ENCODE measurements around the gene LRRC4C.

The LRRC4C gene

GRCh38 chr11:41320238-41320637 lies 139.2 kb downstream of the LRRC4C start:
- DNase-seq: no peak

GRCh38 chr11:41319434-41319833 lies 140.0 kb downstream of the LRRC4C start:
- no peak for DNase-seq

DNA sequence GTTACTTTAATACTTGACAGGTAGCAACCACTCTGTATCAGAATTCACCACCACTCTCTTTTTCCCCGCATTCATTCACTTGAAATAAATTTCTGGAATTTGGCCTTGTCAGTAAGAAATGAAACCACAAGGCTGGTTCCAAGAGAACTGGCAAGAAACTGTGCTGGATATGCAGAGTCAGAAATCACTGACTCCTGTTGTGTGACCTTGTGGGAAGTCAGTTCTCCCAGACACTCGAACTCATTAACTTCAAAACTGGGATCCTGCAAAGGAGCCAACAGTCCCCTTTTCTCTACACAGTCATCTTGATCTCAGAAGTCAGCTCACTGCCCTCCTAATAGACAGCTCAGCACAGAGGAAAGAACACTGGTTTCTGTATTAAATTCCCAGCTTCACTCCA lies 142.7 kb downstream of the LRRC4C start:
- DNase-seq: no peak

DNA sequence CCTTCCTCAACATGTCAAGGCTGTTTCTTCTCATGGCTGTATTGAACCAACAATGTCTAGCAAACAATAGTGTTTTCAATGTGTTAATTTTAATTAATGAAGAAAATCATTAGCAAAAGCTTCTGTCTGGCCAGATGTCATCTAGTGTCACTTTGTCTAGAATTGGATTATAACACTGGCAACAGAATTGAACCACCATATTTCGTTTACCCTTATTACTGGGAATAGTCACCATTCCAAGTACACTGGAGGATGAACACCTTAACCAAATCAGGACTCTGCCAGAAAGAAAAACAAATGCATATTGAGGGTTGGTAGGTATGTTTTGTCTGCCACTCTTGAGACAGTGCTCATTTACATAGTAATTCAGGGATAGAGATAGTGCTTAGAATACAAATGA lies 146.2 kb downstream of the LRRC4C start:
- no peak for DNase-seq

GRCh38 chr11:41309716-41310115 lies 149.7 kb downstream of the LRRC4C start:
- no peak for DNase-seq

- DNase-seq: no peak
Measured at GRCh38 chr11:41309111-41309522, 150.3 kb downstream of the LRRC4C start.

- DNase-seq: no peak
Measured at GRCh38 chr11:41308286-41308685, 151.2 kb downstream of the LRRC4C start.

- no peak for DNase-seq
Measured at GRCh38 chr11:41307296-41308080, 152.0 kb downstream of the LRRC4C start.

GRCh38 chr11:41306431-41306830 lies 153.0 kb downstream of the LRRC4C start:
- no peak for DNase-seq

DNA sequence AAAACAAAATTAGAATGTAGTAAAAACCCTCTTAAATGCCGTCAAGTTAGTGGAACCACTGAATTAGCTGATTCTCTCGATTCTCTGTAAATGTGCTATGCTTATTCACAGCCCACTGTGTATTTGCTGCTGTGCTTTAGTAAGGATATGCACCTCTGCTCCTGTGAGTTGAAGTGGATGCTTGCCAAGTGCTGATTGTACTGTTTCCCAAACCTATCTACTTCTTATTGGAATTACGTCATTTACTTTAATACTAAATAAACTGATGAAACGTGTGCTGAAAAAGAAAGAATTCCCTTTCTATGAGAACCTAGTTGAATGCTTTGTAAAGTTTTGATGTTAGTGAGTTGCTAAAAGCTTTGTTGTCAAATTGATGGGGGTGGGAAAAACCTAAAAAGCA lies 158.4 kb downstream of the LRRC4C start:
- no peak for DNase-seq

DNA sequence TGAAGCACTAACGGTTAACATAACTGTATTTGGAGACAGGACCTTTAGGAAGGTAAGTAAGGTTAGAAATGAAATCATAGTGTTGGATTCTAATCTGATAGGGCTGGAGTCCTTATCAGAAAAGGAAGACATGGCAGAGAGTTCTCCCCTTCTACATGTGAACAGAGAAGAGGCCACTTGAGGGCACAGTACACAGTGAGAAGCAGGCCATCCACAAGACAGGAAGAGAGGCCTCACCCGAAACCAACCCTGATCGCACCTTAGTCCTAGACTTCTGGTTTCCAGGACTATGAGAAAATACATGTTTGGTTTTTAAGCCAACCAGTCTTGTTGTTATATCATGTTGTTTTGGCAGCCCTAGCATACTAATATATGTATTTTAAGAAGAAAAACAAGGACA lies 170.0 kb downstream of the LRRC4C start:
- no peak for DNase-seq

DNA sequence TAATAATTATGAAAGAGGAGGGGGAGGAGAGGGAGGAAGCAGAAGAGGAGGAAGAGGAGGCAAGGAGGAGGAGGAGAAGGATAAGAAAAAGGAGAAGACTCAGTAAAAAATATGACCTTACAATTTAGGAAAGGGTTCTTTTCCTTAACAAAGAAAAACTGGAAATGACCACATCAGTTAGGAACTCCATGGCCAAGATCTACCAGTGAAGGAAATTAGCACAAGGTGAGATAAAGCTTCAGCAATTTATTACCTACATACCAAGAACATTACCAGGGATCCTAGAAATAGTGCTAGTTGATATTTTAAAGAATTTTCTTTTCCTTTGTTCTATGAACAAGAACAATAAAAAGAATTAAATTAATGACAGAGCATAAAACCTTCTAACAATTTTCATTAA lies 172.7 kb downstream of the LRRC4C start:
- DNase-seq: no peak

GRCh38 chr11:41284354-41284753 lies 175.1 kb downstream of the LRRC4C start:
- DNase-seq: no peak

- DNase-seq: no peak
Measured at GRCh38 chr11:41283191-41283930, 176.1 kb downstream of the LRRC4C start.

GRCh38 chr11:41282395-41282794 lies 177.1 kb downstream of the LRRC4C start:
- no peak for DNase-seq

- no peak for DNase-seq
Measured at GRCh38 chr11:41281131-41281742, 178.2 kb downstream of the LRRC4C start.

- DNase-seq: no peak
Measured at GRCh38 chr11:41274831-41275230, 184.6 kb downstream of the LRRC4C start.

- DNase-seq: no peak
Measured at GRCh38 chr11:41273908-41274307, 185.5 kb downstream of the LRRC4C start.

DNA sequence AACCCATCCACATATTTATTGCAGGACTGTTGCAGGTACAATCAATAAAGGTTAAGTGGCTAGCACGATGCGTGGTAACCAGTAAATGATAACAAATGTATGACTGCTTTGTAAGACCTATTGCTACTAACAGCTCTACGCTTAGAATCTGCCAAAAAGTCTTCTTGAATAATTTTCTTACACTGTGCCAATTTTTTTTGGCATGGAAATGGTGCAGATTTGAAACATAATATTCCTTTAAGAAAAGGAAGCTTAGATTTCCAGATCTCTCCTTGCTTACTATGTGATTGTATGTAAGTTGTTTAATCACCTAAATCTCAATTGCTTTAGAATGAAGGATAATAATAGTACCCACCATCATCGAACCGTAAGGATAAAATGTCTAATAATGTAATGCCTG lies 192.0 kb downstream of the LRRC4C start:
- no peak for DNase-seq

GRCh38 chr11:41256041-41256440 lies 203.4 kb downstream of the LRRC4C start:
- DNase-seq: no peak

DNA sequence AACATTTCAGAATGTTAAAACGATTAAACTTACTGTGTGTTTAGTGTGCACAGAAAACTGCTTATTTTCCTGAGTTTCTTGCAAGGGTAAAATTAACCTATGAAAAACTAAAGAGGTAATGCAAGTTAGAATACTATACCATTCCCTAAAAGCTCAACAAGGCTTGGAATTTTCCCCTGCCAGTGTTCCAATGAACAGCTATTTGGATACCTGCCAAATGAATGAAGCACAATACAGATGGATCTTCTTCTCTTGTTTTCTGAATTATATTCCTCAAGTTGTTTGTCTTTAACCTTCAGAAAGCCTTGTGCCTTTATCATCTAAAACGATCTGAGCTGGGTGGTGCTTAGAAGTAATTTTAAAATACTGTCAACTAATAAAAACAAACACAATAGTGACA lies 204.5 kb downstream of the LRRC4C start:
- no peak for DNase-seq

- no peak for DNase-seq
Measured at GRCh38 chr11:41250408-41250935, 209.0 kb downstream of the LRRC4C start.

GRCh38 chr11:41247621-41248020 lies 211.8 kb downstream of the LRRC4C start:
- DNase-seq: no peak

- no peak for DNase-seq
Measured at GRCh38 chr11:41246399-41246745, 213.1 kb downstream of the LRRC4C start.

Data from NCI-H2171 (cell line).